ENCODE measurements around the gene RNF151.
A peak's percentile ranks its signal among the peaks of the same experiment; 100 is the strongest.
"Not testable (repeated sequence)": the region's sequence is repeated elsewhere in the genome, so short reads cannot be mapped to it uniquely, and the experiment has no call there.

RNF151 gene

GRCh38 chr16:1966460-1966859 is at the start of gene RNF151:
Gene RNF151 (plus strand): TSS chr16:1966856. CDS start chr16:1966882, 26 bp downstream.
- no peak for DNase-seq

GRCh38 chr16:1917056-1917664 is 49.5 kb upstream of the RNF151 start:
- DNase-seq = no peak

GRCh38 chr16:1917665-1918350 is 48.8 kb upstream of the RNF151 start:
- no peak for DNase-seq

GRCh38 chr16:1918351-1919326 is 48.0 kb upstream of the RNF151 start, which contains the start of gene HS3ST6:
Gene HS3ST6 (minus strand): TSS chr16:1918415. CDS start chr16:1918323, 92 bp downstream.
- no peak for DNase-seq

- DNase-seq = no peak
These were observed 47.2 kb upstream of the RNF151 start for GRCh38 chr16:1919327-1919998.

GRCh38 chr16:1920122-1920521 is 46.5 kb upstream of the RNF151 start:
- not testable (repeated sequence) for DNase-seq

- no peak for DNase-seq
These were observed 45.9 kb upstream of the RNF151 start for GRCh38 chr16:1920727-1921171.

- no peak for DNase-seq
These were observed 44.3 kb upstream of the RNF151 start for GRCh38 chr16:1922357-1922756.

- DNase-seq = no peak
These were observed 43.2 kb upstream of the RNF151 start for GRCh38 chr16:1923299-1924034.

GRCh38 chr16:1924095-1924494 is 42.6 kb upstream of the RNF151 start:
- no peak for DNase-seq

- DNase-seq = no peak
These were observed 40.4 kb upstream of the RNF151 start for GRCh38 chr16:1926271-1926670.

GRCh38 chr16:1929105-1929504 is 37.6 kb upstream of the RNF151 start:
- peak in 3 of 51 donors; percentile 20 to 43 (median 23) for DNase-seq

GRCh38 chr16:1929578-1930337 is 36.9 kb upstream of the RNF151 start:
- DNase-seq = peak; percentile 13 to 94 (median 77)

GRCh38 chr16:1930338-1930720 is 36.3 kb upstream of the RNF151 start:
- no peak for DNase-seq

GRCh38 chr16:1932050-1933028 is 34.3 kb upstream of the RNF151 start:
- peak in 1 of 51 donors; percentile 4 for DNase-seq

GRCh38 chr16:1933097-1933661 is 33.5 kb upstream of the RNF151 start:
- no peak for DNase-seq

- no peak for DNase-seq
These were observed 29.6 kb upstream of the RNF151 start for GRCh38 chr16:1936945-1937479.

GRCh38 chr16:1938316-1938715 is 28.3 kb upstream of the RNF151 start:
- peak in 2 of 51 donors; percentile 15 to 18 for DNase-seq
